ENCODE measurements around the gene FTO.

- TF ChIP-seq CTCF (IDR thresholded peaks at IDR 0.05) (no peak), EZH2phosphoT487 (IDR thresholded peaks at IDR 0.05) (no peak), EZH2 (IDR thresholded peaks at IDR 0.05) (no peak)
Measured at GRCh38 chr16:53768167-53768566, 64.2 kb downstream of the FTO start.
